ENCODE data around the gene XCL1.

Gene XCL1

GRCh38 chr1:168567007-168567406 lies 9.4 kb upstream of the XCL1 start:
- Histone ChIP-seq H3K9me3 (ENCODE audit: insufficient read depth, low read length) (no peaks in the 10 kb centered on the region), H3K27me3 (ENCODE audit: low read depth, low read length) (peaks cover 64% of the 10 kb centered on the region), H4K20me1 (ENCODE audit: insufficient read depth, low read length) (no peaks in the 10 kb centered on the region), H3K4me1 (ENCODE audit: low read length) (peaks cover under 1% of the 10 kb centered on the region), H3K4me3 (ENCODE audit: low read length) (no peak overlapping the region), H3K36me3 (replicated peaks; ENCODE audit: low read depth, low read length) (no peaks in the 10 kb centered on the region), H3K9ac (ENCODE audit: low read length) (no peak overlapping the region), H3K4me2 (ENCODE audit: low read length) (no peak overlapping the region), H3K27ac (ENCODE audit: low read length) (no peak overlapping the region), H2AFZ (ENCODE audit: low read depth, low read length) (no peak overlapping the region), H3K79me2 (ENCODE audit: low read length) (no peaks in the 10 kb centered on the region)
- TF ChIP-seq EZH2phosphoT487 (IDR thresholded peaks at IDR 0.05; ENCODE audit: low read depth), result no peak
- no peak for TF ChIP-seq CTCF (IDR thresholded peaks at IDR 0.05; ENCODE audit: low read depth, low read length)

- H3K27me3 ChIP-seq (ENCODE audit: low read depth, low read length), result peaks cover 69% of the 10 kb centered on the region
- no peak overlapping the region for H3K27ac ChIP-seq (ENCODE audit: low read length)
- H4K20me1 ChIP-seq (ENCODE audit: insufficient read depth, low read length), result no peaks in the 10 kb centered on the region
- no peak overlapping the region for H3K4me3 ChIP-seq (ENCODE audit: low read length)
- TF ChIP-seq EZH2phosphoT487 (IDR thresholded peaks at IDR 0.05; ENCODE audit: low read depth), result no peak
- no peak for TF ChIP-seq CTCF (IDR thresholded peaks at IDR 0.05; ENCODE audit: low read depth, low read length)
- H2AFZ ChIP-seq (ENCODE audit: low read depth, low read length), result no peak overlapping the region
- H3K36me3 ChIP-seq (replicated peaks; ENCODE audit: low read depth, low read length), result no peaks in the 10 kb centered on the region
- H3K9ac ChIP-seq (ENCODE audit: low read length), result no peak overlapping the region
- H3K4me1 ChIP-seq (ENCODE audit: low read length), result peaks cover 3% of the 10 kb centered on the region
- no peaks in the 10 kb centered on the region for H3K9me3 ChIP-seq (ENCODE audit: insufficient read depth, low read length)
- H3K4me2 ChIP-seq (ENCODE audit: low read length), result no peak overlapping the region
- no peaks in the 10 kb centered on the region for H3K79me2 ChIP-seq (ENCODE audit: low read length)
These were observed 8.8 kb upstream of the XCL1 start for GRCh38 chr1:168567568-168567967.

GRCh38 chr1:168568346-168568745 lies 8.1 kb upstream of the XCL1 start:
- no peak overlapping the region for H3K27ac ChIP-seq (ENCODE audit: low read length)
- TF ChIP-seq CTCF (IDR thresholded peaks at IDR 0.05; ENCODE audit: low read depth, low read length), result no peak
- TF ChIP-seq EZH2phosphoT487 (IDR thresholded peaks at IDR 0.05; ENCODE audit: low read depth), result no peak

GRCh38 chr1:168570652-168571051 lies 5.8 kb upstream of the XCL1 start:
- no peak for TF ChIP-seq EZH2phosphoT487 (IDR thresholded peaks at IDR 0.05; ENCODE audit: low read depth)
- no peak for TF ChIP-seq CTCF (IDR thresholded peaks at IDR 0.05; ENCODE audit: low read depth, low read length)
- H2AFZ ChIP-seq (ENCODE audit: low read depth, low read length), result no peak overlapping the region

More at GRCh38 chr1:168568346-168568745, 8.1 kb upstream of the XCL1 start:
- H3K27me3 ChIP-seq (ENCODE audit: low read depth, low read length), result peaks cover 73% of the 10 kb centered on the region
- H3K4me1 ChIP-seq (ENCODE audit: low read length), result peaks cover 5% of the 10 kb centered on the region
- H3K9me3 ChIP-seq (ENCODE audit: insufficient read depth, low read length), result no peaks in the 10 kb centered on the region
- H3K79me2 ChIP-seq (ENCODE audit: low read length), result no peaks in the 10 kb centered on the region
- no peaks in the 10 kb centered on the region for H4K20me1 ChIP-seq (ENCODE audit: insufficient read depth, low read length)
- H3K9ac ChIP-seq (ENCODE audit: low read length), result no peak overlapping the region
- no peak overlapping the region for H3K4me3 ChIP-seq (ENCODE audit: low read length)
- H3K36me3 ChIP-seq (replicated peaks; ENCODE audit: low read depth, low read length), result no peaks in the 10 kb centered on the region
- H2AFZ ChIP-seq (ENCODE audit: low read depth, low read length), result no peak overlapping the region
- H3K4me2 ChIP-seq (ENCODE audit: low read length), result no peak overlapping the region

More at GRCh38 chr1:168570652-168571051, 5.8 kb upstream of the XCL1 start:
- H3K4me3 ChIP-seq (ENCODE audit: low read length), result no peak overlapping the region
- H3K79me2 ChIP-seq (ENCODE audit: low read length), result no peaks in the 10 kb centered on the region
- H3K4me2 ChIP-seq (ENCODE audit: low read length), result no peak overlapping the region
- no peaks in the 10 kb centered on the region for H3K36me3 ChIP-seq (replicated peaks; ENCODE audit: low read depth, low read length)
- peaks cover 5% of the 10 kb centered on the region for H3K4me1 ChIP-seq (ENCODE audit: low read length)
- H3K9ac ChIP-seq (ENCODE audit: low read length), result no peak overlapping the region
- no peaks in the 10 kb centered on the region for H4K20me1 ChIP-seq (ENCODE audit: insufficient read depth, low read length)
- H3K27me3 ChIP-seq (ENCODE audit: low read depth, low read length), result peaks cover 63% of the 10 kb centered on the region
- H3K27ac ChIP-seq (ENCODE audit: low read length), result no peak overlapping the region
- H3K9me3 ChIP-seq (ENCODE audit: insufficient read depth, low read length), result no peaks in the 10 kb centered on the region

Measured in OCI-LY3 (cell line).